A549 (cell line): Measurements from ENCODE around the gene PEDS1. TPM values are rescaled to one million over a fixed set of nuclear protein-coding genes. Genes with fewer than 3 reads are reported as not detected.
A peak's percentile ranks its signal among the peaks of the same experiment; 100 is the strongest.
"Not testable (repeated sequence)": the region's sequence is repeated elsewhere in the genome, so short reads cannot be mapped to it uniquely, and the experiment has no call there.

ENCODE experiments used
- ATAC-seq, 2 experiments: fragments of 200-7000 bp in 1 of 2; fragments of >200 bp in 1 of 2; cut with Nextera tagmentation in 1 of 2; cut with Tn5 transposase in 1 of 2; 3 replicates each; pipeline versions ENCODE4 v1.8.0 to v1.9.1; 2018 to 2020; ENCODE audit warnings: mild to moderate bottlenecking in 1 of 2, moderate library complexity in 1 of 2
- CTCF ChIA-PET: fragments of 300-600 bp; sonication (Branson Sonifier 250); formaldehyde crosslinking; extraction: SDS; loops from one replicate; lab custom pipeline; 2021; ENCODE audit warnings: antibody characterized with exemption, inconsistent platforms; lab: Yijun Ruan, JAX
- POLR2A ChIA-PET: fragments of 350-600 bp; formaldehyde crosslinking; extraction: SDS; loops from one replicate; lab custom pipeline; 2021; ENCODE audit warnings: antibody characterized with exemption, inconsistent platforms; lab: Yijun Ruan, JAX
- DNase-seq, 2 experiments: peaks; one replicate each; pipeline versions ENCODE4 v3.0.0 to v3.0.0-alpha.2; 2011 to 2016; ENCODE audit warnings: low read depth in 1 of 2, low spot score in 1 of 2
- FAIRE-seq: peaks from 2 replicates; lab custom pipeline; 2011; peaks lifted over from hg19 to GRCh38; lab: Jason Lieb, UNC
- H3K27ac ChIP-seq, 2 experiments: fragments of >200 bp; sonication (Bioruptor Twin); formaldehyde crosslinking; 3 replicates each; pipeline ENCODE4 v1.5.1; 2016 to 2017
- H3K4me1 ChIP-seq: fragments of >200 bp; sonication (Bioruptor Twin); formaldehyde crosslinking; 3 replicates; pipeline ENCODE4 v1.6.1; 2016
- H3K4me2 ChIP-seq: fragments of >200 bp; sonication (Bioruptor Twin); formaldehyde crosslinking; 3 replicates; pipeline ENCODE4 v1.6.1; 2016
- H3K4me3 ChIP-seq: fragments of >200 bp; sonication (Bioruptor Twin); formaldehyde crosslinking; 3 replicates; pipeline ENCODE4 v1.5.1; 2016
- H3K9me3 ChIP-seq: fragments of >200 bp; sonication (Bioruptor Twin); formaldehyde crosslinking; 3 replicates; pipeline ENCODE4 v1.6.1; 2016
- CEBPB ChIP-seq, 2 experiments: fragments of >200 bp in 1 of 2; sonication (Bioruptor Twin) in 1 of 2; formaldehyde crosslinking in 1 of 2; IDR thresholded peaks; 2 replicates each; pipeline ENCODE4 v1.6.1; 2012 to 2016
- EHF ChIP-seq: fragments of 250-450 bp; sonication (Bioruptor Pico); IDR thresholded peaks from 2 replicates; pipeline ENCODE4 v1.5.0; 2020; ENCODE audit warnings: mild to moderate bottlenecking
- HOXB13 ChIP-seq: fragments of 250-450 bp; sonication (Bioruptor Pico); IDR thresholded peaks from 2 replicates; pipeline ENCODE4 v1.5.0; 2020; ENCODE audit warnings: low read depth, mild to moderate bottlenecking, moderate library complexity
- HOXB5 ChIP-seq: fragments of 250-450 bp; sonication (Bioruptor Pico); IDR thresholded peaks from 2 replicates; pipeline ENCODE4 v1.5.0; 2020; ENCODE audit warnings: mild to moderate bottlenecking, moderate library complexity
- JUNB ChIP-seq: fragments of >200 bp; sonication (Bioruptor Twin); formaldehyde crosslinking; IDR thresholded peaks from 2 replicates; pipeline ENCODE4 v1.6.1; 2016
- KDM1A ChIP-seq: fragments of 200-600 bp; sonication (generic); IDR thresholded peaks from 2 replicates; pipeline ENCODE4 v1.6.1; 2016; ENCODE audit warnings: low read depth, mild to moderate bottlenecking
- MAZ ChIP-seq: fragments of 150-350 bp; IDR thresholded peaks from 2 replicates; pipeline ENCODE4 v1.6.1; 2014; ENCODE audit warnings: antibody characterized with exemption, low read depth, low read length, borderline replicate concordance
- NPAS2 ChIP-seq: fragments of 250-450 bp; sonication (Bioruptor Pico); IDR thresholded peaks from 2 replicates; pipeline ENCODE4 v1.8.0; 2022; ENCODE audit warnings: mild to moderate bottlenecking, moderate library complexity, borderline replicate concordance
- POLR2AphosphoS2 ChIP-seq: conservative IDR thresholded peaks from 2 replicates; pipeline ENCODE4 v1.6.1; 2012; ENCODE audit warnings: low read length, improper control_type of control experiment, inconsistent platforms
- TFCP2L1 ChIP-seq: fragments of 250-450 bp; sonication (Bioruptor Pico); IDR thresholded peaks from 2 replicates; pipeline ENCODE4 v1.5.0; 2021; ENCODE audit warnings: mild to moderate bottlenecking
- TP53 ChIP-seq: fragments of 250-450 bp; sonication (Bioruptor Pico); IDR thresholded peaks from 2 replicates; pipeline ENCODE4 v1.5.0; 2021; ENCODE audit warnings: mild to moderate bottlenecking, moderate library complexity
- ZFP36 ChIP-seq: fragments of 450-650 bp; IDR thresholded peaks from 2 replicates; pipeline ENCODE4 v1.6.1; 2014; ENCODE audit warnings: borderline replicate concordance; ENCODE audit not compliant: partially characterized antibody
- WGBS: methylation state at CpG from one replicate; pipeline ENCODE4 v1.1.6; 2017; ENCODE audit errors: missing lambda C conversion rate; 5-methylcytosine and 5-hydroxymethylcytosine counted together
- polyA plus RNA-seq, 4 experiments: library from polyadenylated mRNA; depleted of rRNA in 3 of 4; stranded (reverse); fragments of >200 nt; fragmentation: RNase III in 1 of 4; extraction: RNeasy Plus Mini Kit Qiagen cat#74134 plus additional on column Dnase treatment in 1 of 4; gene quantifications; 2 replicates in 3 of 4; 3 replicates in 1 of 4; pipeline ENCODE4 v1.2.3, GENCODE V29; 2011 to 2017
- TF ChIP-seq, protein P1 (sequence below): fragments of >200 bp; sonication (Bioruptor Twin); formaldehyde crosslinking; IDR thresholded peaks from 3 replicates; pipeline ENCODE4 v1.5.1; 2016
- TF ChIP-seq, protein P2 (sequence below): fragments of 450-650 bp; IDR thresholded peaks from 2 replicates; pipeline ENCODE4 v1.6.1; 2014; ENCODE audit warnings: antibody characterized with exemption

Gene PEDS1
- polyA plus RNA-seq, 2 of the 4 experiments (the other 2 are of a cell fraction): 24.5 to 25.8 TPM

- ChIA-PET CTCF (interaction anchor here (1.3 to 4.3 kb wide), 2 partner anchors 8 to 19 kb away, joined by 6 to 20 read pairs; no protein-coding TSS in a partner anchor), POLR2A (no interaction called here)
- no peak for ATAC-seq
- no peak for DNase-seq
- no peak for FAIRE-seq
- Histone ChIP-seq H3K4me3 (no peak overlapping the region), H3K9me3 (peaks cover 33% of the 10 kb centered on the region), H3K4me2 (no peak overlapping the region), H3K27ac (no peak overlapping the region), H3K4me1 (no peaks in the 10 kb centered on the region)
- WGBS: 92% methylated on average over 5 of the region's 5 CpGs
- TF ChIP-seq KDM1A (no peak), HOXB5 (CRISPR knock-in tag) (no peak), CEBPB (IDR thresholded peaks at IDR 0.05) (no peak), NPAS2 (CRISPR knock-in tag) (no peak), HOXB13 (no peak), TP53 (CRISPR knock-in tag) (no peak), EHF (no peak), POLR2AphosphoS2 (no peak), TFCP2L1 (CRISPR knock-in tag) (no peak), MAZ (no peak)
- TF ChIP-seq, protein P1, sequence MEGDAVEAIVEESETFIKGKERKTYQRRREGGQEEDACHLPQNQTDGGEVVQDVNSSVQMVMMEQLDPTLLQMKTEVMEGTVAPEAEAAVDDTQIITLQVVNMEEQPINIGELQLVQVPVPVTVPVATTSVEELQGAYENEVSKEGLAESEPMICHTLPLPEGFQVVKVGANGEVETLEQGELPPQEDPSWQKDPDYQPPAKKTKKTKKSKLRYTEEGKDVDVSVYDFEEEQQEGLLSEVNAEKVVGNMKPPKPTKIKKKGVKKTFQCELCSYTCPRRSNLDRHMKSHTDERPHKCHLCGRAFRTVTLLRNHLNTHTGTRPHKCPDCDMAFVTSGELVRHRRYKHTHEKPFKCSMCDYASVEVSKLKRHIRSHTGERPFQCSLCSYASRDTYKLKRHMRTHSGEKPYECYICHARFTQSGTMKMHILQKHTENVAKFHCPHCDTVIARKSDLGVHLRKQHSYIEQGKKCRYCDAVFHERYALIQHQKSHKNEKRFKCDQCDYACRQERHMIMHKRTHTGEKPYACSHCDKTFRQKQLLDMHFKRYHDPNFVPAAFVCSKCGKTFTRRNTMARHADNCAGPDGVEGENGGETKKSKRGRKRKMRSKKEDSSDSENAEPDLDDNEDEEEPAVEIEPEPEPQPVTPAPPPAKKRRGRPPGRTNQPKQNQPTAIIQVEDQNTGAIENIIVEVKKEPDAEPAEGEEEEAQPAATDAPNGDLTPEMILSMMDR: no peak
Observed at GRCh38 chr20:50202677-50203076, 49.2 kb upstream of the PEDS1 start.

DNA sequence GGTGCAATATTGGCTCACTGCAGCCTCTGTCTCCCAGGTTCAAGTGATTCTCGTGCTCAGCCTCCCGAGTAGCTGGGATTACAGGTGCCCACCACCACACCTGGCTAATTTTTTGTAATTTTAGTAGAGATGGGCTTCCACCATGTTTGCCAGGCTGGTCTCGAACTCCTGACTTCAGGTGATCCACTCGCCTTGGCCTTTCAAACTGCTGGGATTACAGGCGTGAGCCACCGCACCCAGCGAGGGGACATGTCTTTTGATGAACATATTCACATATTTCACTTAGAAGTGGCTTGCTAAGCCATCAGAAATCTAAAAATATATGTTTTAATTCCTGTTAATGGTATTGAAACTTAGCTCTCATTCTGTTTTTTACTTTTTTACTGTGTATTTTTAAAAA, 48.2 kb upstream of the PEDS1 start:
- ATAC-seq, H3K4me2 ChIP-seq, H3K4me3 ChIP-seq, POLR2A ChIA-PET, H3K4me1 ChIP-seq, FAIRE-seq, DNase-seq, H3K27ac ChIP-seq: not testable (repeated sequence)
- H3K9me3 ChIP-seq: peaks cover 33% of the 10 kb centered on the region
- CTCF ChIA-PET: interaction anchor here (0.9 to 4.3 kb wide), 6 partner anchors 8 to 209 kb away, joined by 3 to 20 read pairs (median 4); partner anchors contain the start of gene CEBPB
- WGBS: 87% methylated on average over 7 of the region's 7 CpGs

- H3K27ac ChIP-seq: peak overlapping the region in 1 of 2 experiments; percentile 52; a peak in 2 of 6 replicates
- ChIA-PET POLR2A (no interaction called here), CTCF (interaction anchor here (0.9 to 4.3 kb wide), 7 partner anchors 10 to 200 kb away, joined by 3 to 20 read pairs (median 3); no protein-coding TSS in a partner anchor)
- no peak overlapping the region for H3K4me3 ChIP-seq
- peaks cover 12% of the 10 kb centered on the region for H3K4me1 ChIP-seq
- peaks cover 33% of the 10 kb centered on the region for H3K9me3 ChIP-seq
- no peak for TF ChIP-seq NPAS2 (CRISPR knock-in tag)
- ATAC-seq (no peak), FAIRE-seq (no peak), DNase-seq (no peak)
- 90% methylated on average over 6 of the region's 6 CpGs for WGBS
- no peak overlapping the region for H3K4me2 ChIP-seq
Observed at GRCh38 chr20:50200482-50201104, 47.1 kb upstream of the PEDS1 start.

- 76% methylated on average over 4 of the region's 4 CpGs for WGBS
- no peak for DNase-seq
- POLR2A ChIA-PET: no interaction called here
- CTCF ChIA-PET: interaction anchor here (1.0 to 4.3 kb wide), 6 partner anchors 10 to 264 kb away, joined by 3 to 20 read pairs (median 4); no protein-coding TSS in a partner anchor
- peaks cover 21% of the 10 kb centered on the region for H3K4me1 ChIP-seq
- peaks cover 33% of the 10 kb centered on the region for H3K9me3 ChIP-seq
- no peak overlapping the region; a peak in 1 of 6 replicates for H3K27ac ChIP-seq
- TF ChIP-seq ZFP36 (no peak), CEBPB (IDR thresholded peaks at IDR 0.05) (no peak), JUNB (no peak)
- TF ChIP-seq, protein P2, sequence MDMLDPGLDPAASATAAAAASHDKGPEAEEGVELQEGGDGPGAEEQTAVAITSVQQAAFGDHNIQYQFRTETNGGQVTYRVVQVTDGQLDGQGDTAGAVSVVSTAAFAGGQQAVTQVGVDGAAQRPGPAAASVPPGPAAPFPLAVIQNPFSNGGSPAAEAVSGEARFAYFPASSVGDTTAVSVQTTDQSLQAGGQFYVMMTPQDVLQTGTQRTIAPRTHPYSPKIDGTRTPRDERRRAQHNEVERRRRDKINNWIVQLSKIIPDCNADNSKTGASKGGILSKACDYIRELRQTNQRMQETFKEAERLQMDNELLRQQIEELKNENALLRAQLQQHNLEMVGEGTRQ: no peak
- no peak for ATAC-seq
- H3K4me2 ChIP-seq: no peak overlapping the region
- FAIRE-seq: no peak
- H3K4me3 ChIP-seq: no peak overlapping the region
Observed at GRCh38 chr20:50199703-50200102, 46.2 kb upstream of the PEDS1 start.
